Gastrocnemius medialis (tissue), 4 donors: ENCODE measurements around the gene MIAT. TPM values are rescaled to one million over a fixed set of nuclear protein-coding genes. Genes with fewer than 3 reads are reported as not detected.

Experiments
- ATAC-seq, 2 donors: fragments of 150-250 bp; one replicate each; pipeline ENCODE4 v1.9.1; 2016
- DNase-seq, 2 donors: peaks; one replicate each; pipeline ENCODE4 v3.0.0-alpha.2; 2019
- H3K27ac ChIP-seq, 4 donors: fragments of 200-600 bp; sonication (generic); 1 replicate in 1 of 4; 2 replicates in 3 of 4; pipeline ENCODE4 v1.5.1; 2016 to 2018; ENCODE audit warnings: mild to moderate bottlenecking in 2 of 4, moderate library complexity in 1 of 4
- H3K27me3 ChIP-seq, 3 donors: fragments of 200-600 bp; sonication (generic) in 2 of 3; 1 replicate in 1 of 3; 2 replicates in 2 of 3; pipeline versions ENCODE4 v1.5.1 to v1.6.0; 2016 to 2019; ENCODE audit warnings: mild to moderate bottlenecking in 1 of 3, moderate library complexity in 1 of 3
- H3K36me3 ChIP-seq, 2 donors: fragments of 200-600 bp; sonication (generic) in 1 of 2; one replicate each; pipeline ENCODE4 v1.5.1; 2017 to 2018
- H3K4me1 ChIP-seq, 2 donors: fragments of 200-600 bp; sonication (generic) in 1 of 2; one replicate each; pipeline ENCODE4 v1.5.1; 2016 to 2017; ENCODE audit warnings: mild to moderate bottlenecking in 2 of 2
- H3K4me3 ChIP-seq, 4 donors: fragments of 200-600 bp; sonication (generic) in 3 of 4; 1 replicate in 1 of 4; 2 replicates in 3 of 4; pipeline ENCODE4 v1.5.1; 2016 to 2019; ENCODE audit warnings: mild to moderate bottlenecking in 2 of 4
- H3K9me3 ChIP-seq, 3 donors: fragments of 200-600 bp; sonication (generic) in 2 of 3; 1 replicate in 1 of 3; 2 replicates in 2 of 3; pipeline ENCODE4 v1.5.1; 2016 to 2019
- POLR2A ChIP-seq, 2 donors: fragments of 450-650 bp; IDR thresholded peaks; one replicate each; pipeline ENCODE4 v1.6.1; 2017; ENCODE audit warnings: antibody characterized with exemption in 2 of 2, mild to moderate bottlenecking in 2 of 2, moderate library complexity in 2 of 2
- in situ Hi-C, 4 donors: fragments of 200-750 bp; cut with MboI; loops; one replicate each; pipeline versions ENCODE4 v1.15.0 to v1.8.0; 2017; ENCODE audit warnings: low sequenced_read_pairs in 4 of 4
- intact Hi-C: fragments of 100-400 bp; cut with DNase I; formaldehyde crosslinking; loops from one replicate; pipeline ENCODE4 v1.15.1; 2023; ENCODE audit warnings: low total_unique reads
- total RNA-seq, 4 donors: library from RNA; depleted of rRNA; stranded (reverse); fragments of >200 nt; gene quantifications; one replicate each; pipeline versions ENCODE4 v1.1.0 to v1.2.3, GENCODE V29; 2016
- TF ChIP-seq, protein P1 (sequence below), 5 experiments: fragments of 450-650 bp in 3 of 5; fragments of 200-600 bp in 2 of 5; sonication (generic) in 2 of 5; IDR thresholded peaks in 4 of 5; conservative IDR thresholded peaks in 1 of 5; 1 replicate in 4 of 5; 2 replicates in 1 of 5; pipeline ENCODE4 v1.5.1; 2016 to 2019; ENCODE audit warnings: antibody characterized with exemption in 5 of 5, mild to moderate bottlenecking in 3 of 5, moderate library complexity in 3 of 5

MIAT gene
- total RNA-seq, 4 donors from 2014 or later, result 0.02 to 0.25 (median 0.07) TPM; not detected in 1

DNA sequence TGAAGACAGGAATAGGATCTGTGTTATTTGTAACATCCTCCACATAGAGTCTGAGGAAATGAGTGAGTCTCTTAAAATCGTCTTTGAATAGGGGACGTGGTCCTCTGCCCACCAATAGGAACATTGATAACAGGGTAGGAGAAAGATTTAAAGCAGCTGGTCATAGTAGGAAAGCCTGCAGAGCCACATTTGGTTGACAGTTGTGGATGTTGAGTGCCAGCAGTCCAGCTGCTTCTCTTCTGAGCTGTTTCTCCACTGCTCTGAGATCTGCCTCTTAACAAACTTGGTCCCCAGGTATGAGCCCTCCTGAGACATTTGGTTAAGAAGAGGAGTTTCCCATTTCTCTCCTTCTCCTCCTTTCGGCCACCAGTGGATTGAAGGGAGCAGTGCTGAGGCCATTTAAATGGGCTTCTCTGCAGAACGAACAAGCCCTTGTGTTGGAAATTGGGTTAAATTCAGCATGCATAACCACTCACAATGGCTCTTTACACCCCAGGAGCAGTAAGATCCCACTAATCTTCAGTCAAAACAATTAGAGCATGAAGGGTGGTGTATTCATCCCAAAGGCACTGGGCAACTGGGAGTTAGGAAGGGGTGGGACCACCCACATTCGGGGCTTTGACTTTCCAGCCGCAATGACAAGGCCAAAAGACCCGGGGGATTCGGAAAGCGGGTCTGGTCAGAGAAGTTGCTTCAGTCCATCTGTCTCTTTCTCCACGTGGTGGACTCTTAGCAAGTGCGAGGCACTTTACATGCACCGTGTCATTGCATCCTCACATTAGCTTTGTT, 32.3 kb downstream of the MIAT start:
- DNase-seq (no peak), ATAC-seq (no peak)
- H3K4me3 ChIP-seq, result no peak overlapping the region
- H3K36me3 ChIP-seq, result no peaks in the 10 kb centered on the region
- no peak for TF ChIP-seq POLR2A (IDR thresholded peaks at IDR 0.05)
- TF ChIP-seq, protein P1, sequence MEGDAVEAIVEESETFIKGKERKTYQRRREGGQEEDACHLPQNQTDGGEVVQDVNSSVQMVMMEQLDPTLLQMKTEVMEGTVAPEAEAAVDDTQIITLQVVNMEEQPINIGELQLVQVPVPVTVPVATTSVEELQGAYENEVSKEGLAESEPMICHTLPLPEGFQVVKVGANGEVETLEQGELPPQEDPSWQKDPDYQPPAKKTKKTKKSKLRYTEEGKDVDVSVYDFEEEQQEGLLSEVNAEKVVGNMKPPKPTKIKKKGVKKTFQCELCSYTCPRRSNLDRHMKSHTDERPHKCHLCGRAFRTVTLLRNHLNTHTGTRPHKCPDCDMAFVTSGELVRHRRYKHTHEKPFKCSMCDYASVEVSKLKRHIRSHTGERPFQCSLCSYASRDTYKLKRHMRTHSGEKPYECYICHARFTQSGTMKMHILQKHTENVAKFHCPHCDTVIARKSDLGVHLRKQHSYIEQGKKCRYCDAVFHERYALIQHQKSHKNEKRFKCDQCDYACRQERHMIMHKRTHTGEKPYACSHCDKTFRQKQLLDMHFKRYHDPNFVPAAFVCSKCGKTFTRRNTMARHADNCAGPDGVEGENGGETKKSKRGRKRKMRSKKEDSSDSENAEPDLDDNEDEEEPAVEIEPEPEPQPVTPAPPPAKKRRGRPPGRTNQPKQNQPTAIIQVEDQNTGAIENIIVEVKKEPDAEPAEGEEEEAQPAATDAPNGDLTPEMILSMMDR (IDR thresholded peaks at IDR 0.05 in 4 of 5, conservative IDR thresholded peaks at IDR 0.05 in 1 of 5), result no peak
- intact Hi-C loops, result no loop called here
- in situ Hi-C loops, result no loop called here
- no peaks in the 10 kb centered on the region for H3K27me3 ChIP-seq
- no peaks in the 10 kb centered on the region for H3K9me3 ChIP-seq
- no peaks in the 10 kb centered on the region for H3K4me1 ChIP-seq
- H3K27ac ChIP-seq, result no peak overlapping the region

DNA sequence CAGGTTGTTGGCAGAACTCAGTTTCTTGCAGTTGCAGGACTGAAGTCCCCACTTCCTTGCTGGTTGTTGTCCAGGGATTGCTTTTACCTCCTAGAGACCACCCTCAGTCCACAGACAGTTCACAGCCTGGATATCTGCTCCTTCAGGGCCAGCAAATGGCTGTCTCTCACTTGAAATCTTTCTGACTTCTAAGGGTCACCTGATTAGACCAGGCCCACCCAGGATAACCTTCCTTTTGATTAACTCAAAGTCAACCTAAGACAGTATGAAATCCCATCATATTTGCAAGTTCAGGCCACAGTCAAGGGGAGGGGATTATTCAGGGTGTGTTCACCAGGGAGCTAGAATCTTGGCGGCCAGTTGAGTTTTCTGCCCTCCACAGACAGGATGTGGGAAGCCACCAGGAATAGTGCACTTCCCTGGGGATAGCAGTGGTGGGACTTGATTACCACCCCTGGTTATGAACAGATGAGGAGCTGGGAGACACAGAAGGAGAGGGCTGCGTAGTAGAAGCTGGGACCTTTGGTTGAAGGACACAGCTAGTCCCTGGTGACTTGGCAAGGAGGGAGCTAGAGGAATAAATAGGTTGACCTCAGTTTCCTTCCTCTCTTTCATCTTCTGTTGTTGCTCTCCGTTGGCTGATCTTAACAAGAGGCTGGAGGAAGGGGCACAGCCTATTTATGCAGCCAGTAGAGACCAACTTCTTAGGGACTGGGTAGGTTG, 33.4 kb downstream of the MIAT start:
- TF ChIP-seq, protein P1 (IDR thresholded peaks at IDR 0.05 in 4 of 5, conservative IDR thresholded peaks at IDR 0.05 in 1 of 5), result no peak
- TF ChIP-seq POLR2A (IDR thresholded peaks at IDR 0.05), result no peak
- Histone ChIP-seq H3K4me3 (no peak overlapping the region), H3K9me3 (no peaks in the 10 kb centered on the region), H3K36me3 (no peaks in the 10 kb centered on the region), H3K27me3 (no peaks in the 10 kb centered on the region), H3K4me1 (no peaks in the 10 kb centered on the region), H3K27ac (no peak overlapping the region)
- in situ Hi-C loops, result no loop called here
- ATAC-seq (no peak), DNase-seq (no peak)
- intact Hi-C loops, result no loop called here

DNA sequence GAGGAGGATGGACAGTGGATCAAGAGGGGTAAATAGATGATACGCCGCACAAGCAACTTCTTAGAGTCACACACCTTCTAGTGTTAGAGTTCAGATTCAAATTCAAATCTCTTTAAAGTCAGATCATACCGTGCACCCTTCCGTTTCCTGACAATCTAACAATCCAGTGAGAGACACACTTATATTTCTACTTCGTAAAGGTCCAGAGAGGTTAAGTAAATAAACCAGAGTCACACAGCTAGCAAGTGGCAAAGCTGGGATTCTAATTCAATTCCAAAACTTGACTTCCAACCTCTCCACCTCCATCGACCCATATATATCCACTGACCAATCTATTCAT, 34.0 kb downstream of the MIAT start:
- Histone ChIP-seq H3K4me1 (no peaks in the 10 kb centered on the region), H3K27me3 (no peaks in the 10 kb centered on the region), H3K9me3 (no peaks in the 10 kb centered on the region), H3K27ac (no peak overlapping the region), H3K36me3 (no peaks in the 10 kb centered on the region), H3K4me3 (no peak overlapping the region)
- no peak for ATAC-seq
- TF ChIP-seq, protein P1 (IDR thresholded peaks at IDR 0.05 in 4 of 5, conservative IDR thresholded peaks at IDR 0.05 in 1 of 5), result no peak
- no peak for TF ChIP-seq POLR2A (IDR thresholded peaks at IDR 0.05)
- DNase-seq, result no peak
- in situ Hi-C loops, result no loop called here
- intact Hi-C loops, result no loop called here

DNA sequence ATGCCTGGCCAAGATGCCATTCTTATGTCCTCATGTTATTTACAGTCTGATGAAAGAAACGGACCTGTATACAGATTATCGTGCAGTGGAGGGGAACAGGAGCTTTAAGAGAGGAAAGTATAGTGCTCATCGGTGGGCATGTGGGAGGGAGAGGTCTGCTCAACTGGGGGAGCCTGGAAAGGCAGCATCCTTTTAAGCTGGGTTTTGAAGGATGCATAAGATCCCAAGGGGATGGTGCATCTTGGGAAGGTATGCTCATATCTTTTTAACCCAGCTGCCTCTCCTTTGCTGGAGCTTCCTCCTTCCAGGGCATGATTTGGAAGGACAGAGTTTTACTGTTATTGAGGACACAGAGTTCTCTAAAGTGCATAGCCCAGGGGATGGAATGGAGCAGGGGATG, 34.8 kb downstream of the MIAT start:
- Histone ChIP-seq H3K4me1 (no peaks in the 10 kb centered on the region), H3K4me3 (no peak overlapping the region), H3K27me3 (no peaks in the 10 kb centered on the region), H3K9me3 (no peaks in the 10 kb centered on the region), H3K27ac (no peak overlapping the region), H3K36me3 (no peaks in the 10 kb centered on the region)
- ATAC-seq (no peak), DNase-seq (no peak)
- intact Hi-C loops (no loop called here), in situ Hi-C loops (no loop called here)
- no peak for TF ChIP-seq POLR2A (IDR thresholded peaks at IDR 0.05)
- TF ChIP-seq, protein P1 (IDR thresholded peaks at IDR 0.05 in 4 of 5, conservative IDR thresholded peaks at IDR 0.05 in 1 of 5), result no peak
